ENCODE measurements around the gene KRTAP5-7.

DNA sequence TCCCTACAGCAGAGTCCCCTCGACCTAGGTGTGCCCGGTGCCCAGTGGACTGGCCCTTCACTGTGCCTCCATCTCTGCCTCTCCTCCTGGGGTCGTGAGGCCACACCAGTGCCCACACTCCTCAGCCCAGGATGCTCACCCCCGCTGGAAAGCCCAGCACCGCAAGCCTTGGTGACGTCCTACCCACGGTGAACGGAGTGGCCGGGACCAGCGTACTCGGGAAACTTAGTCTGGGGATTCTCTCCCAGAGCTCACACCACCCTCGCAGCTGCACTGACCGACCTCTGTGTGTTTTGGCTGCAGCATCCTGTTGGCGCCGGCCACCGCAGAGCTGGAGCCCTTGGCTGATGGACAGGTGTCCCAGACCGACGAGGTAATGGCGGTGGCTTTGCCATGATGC lies 35.5 kb upstream of the KRTAP5-7 start:
- no peak for TF ChIP-seq CTCF (IDR thresholded peaks at IDR 0.05)
- TF ChIP-seq POLR2A (IDR thresholded peaks at IDR 0.05): no peak

Data from esophagus squamous epithelium (tissue), 4 donors.